ENCODE results near the gene KCTD11. TPM values are rescaled to one million over a fixed set of nuclear protein-coding genes. Genes with fewer than 3 reads are reported as not detected.

Gene KCTD11
- total RNA-seq, 1 donor: 0.73 TPM

GRCh38 chr17:7392696-7393612 lies 41.0 kb downstream of the KCTD11 start:
- peak overlapping the region; percentile 70 for H3K4me3 ChIP-seq (ENCODE audit: low read length)
- no peaks in the 10 kb centered on the region for H3K27me3 ChIP-seq (ENCODE audit: insufficient read depth, low read length)
- H3K4me1 ChIP-seq (ENCODE audit: insufficient read depth, low read length): peaks cover 24% of the 10 kb centered on the region
- no peaks in the 10 kb centered on the region for H3K9me3 ChIP-seq (ENCODE audit: low read depth, low read length)

- peaks cover 24% of the 10 kb centered on the region for H3K4me1 ChIP-seq (ENCODE audit: insufficient read depth, low read length)
- H3K4me3 ChIP-seq (ENCODE audit: low read length): peak overlapping the region; percentile 70
- no peaks in the 10 kb centered on the region for H3K27me3 ChIP-seq (ENCODE audit: insufficient read depth, low read length)
- H3K9me3 ChIP-seq (ENCODE audit: low read depth, low read length): no peaks in the 10 kb centered on the region
Measured at GRCh38 chr17:7393613-7394451, 41.9 kb downstream of the KCTD11 start.

DNA sequence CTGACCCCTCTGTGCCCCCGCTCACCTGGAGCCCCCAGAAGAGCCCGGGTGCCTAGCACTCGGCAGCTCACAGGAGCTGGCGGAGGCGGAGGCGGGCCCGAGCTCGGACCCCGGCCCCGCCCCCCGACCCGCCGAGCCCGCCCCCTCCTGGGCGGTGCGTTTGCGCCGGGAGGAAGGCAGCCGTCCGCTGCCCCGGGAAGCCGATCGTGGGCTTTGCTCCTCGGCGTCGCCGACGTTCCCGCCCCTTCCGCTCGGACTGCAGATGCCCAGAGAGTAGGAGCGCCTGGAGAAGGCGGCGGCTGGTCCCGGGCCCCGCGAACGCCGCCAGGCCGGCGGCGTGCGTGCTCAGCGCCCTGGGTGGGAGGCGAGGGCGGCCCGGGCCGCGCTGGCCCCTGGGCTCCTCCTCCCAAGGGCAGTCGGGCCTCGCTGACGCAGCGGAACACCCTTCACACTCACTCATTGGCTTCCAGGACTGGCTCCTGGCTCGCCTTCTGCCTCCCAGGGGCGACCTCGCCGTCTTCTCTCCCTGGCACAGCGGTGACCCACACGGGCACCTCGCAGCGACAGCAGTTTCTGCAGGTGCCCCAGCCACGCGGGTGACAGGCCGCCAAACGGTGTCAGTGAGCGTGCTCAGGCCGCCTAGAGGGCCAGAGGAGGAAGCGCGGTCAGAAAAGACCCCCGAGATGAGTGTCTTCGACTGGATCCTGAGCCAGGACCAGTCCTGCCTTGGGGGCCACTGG lies 42.7 kb downstream of the KCTD11 start, which contains the start of gene PLSCR3:
Gene PLSCR3 (minus strand): TSS at position 74 of the 740 bp plus-strand sequence. CDS start 415 bp downstream, outside the sequence.
- no peaks in the 10 kb centered on the region for H3K9me3 ChIP-seq (ENCODE audit: low read depth, low read length)
- H3K4me3 ChIP-seq (ENCODE audit: low read length): peak within 1 kb of the TSS; percentile 70
- H3K27me3 ChIP-seq (ENCODE audit: insufficient read depth, low read length): no peaks in the 10 kb centered on the region
- peaks cover 24% of the 10 kb centered on the region for H3K4me1 ChIP-seq (ENCODE audit: insufficient read depth, low read length)

- no peak overlapping the region for H3K4me3 ChIP-seq (ENCODE audit: low read length)
- no peaks in the 10 kb centered on the region for H3K27me3 ChIP-seq (ENCODE audit: insufficient read depth, low read length)
- H3K4me1 ChIP-seq (ENCODE audit: insufficient read depth, low read length): peaks cover 24% of the 10 kb centered on the region
- no peaks in the 10 kb centered on the region for H3K9me3 ChIP-seq (ENCODE audit: low read depth, low read length)
Measured at GRCh38 chr17:7396147-7396546, 44.2 kb downstream of the KCTD11 start.

DNA sequence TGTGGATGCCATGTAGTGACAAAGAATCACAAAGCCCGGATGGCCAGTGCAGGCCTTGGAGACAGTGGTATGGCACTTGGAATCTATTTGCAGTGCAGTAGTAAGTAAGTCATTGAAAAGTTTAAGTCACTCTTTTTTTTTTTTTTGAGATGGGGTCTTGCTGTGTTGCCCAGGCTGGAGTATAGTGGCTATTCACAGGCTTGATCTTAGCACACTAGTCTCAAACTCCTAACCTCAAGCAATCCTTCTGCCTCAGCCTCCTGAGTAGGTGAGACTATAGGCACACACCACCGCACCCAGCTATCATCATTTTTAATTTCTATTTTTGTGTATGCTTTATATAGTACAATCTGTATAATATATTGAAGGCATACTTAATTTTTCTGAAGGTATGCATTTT lies 46.6 kb downstream of the KCTD11 start:
- Histone ChIP-seq H3K27me3 (ENCODE audit: insufficient read depth, low read length) (no peaks in the 10 kb centered on the region), H3K4me1 (ENCODE audit: insufficient read depth, low read length) (peaks cover 20% of the 10 kb centered on the region), H3K9me3 (ENCODE audit: low read depth, low read length) (no peaks in the 10 kb centered on the region), H3K4me3 (ENCODE audit: low read length) (no peak overlapping the region)

GRCh38 chr17:7403043-7403726 lies 51.2 kb downstream of the KCTD11 start:
- no peaks in the 10 kb centered on the region for H3K9me3 ChIP-seq (ENCODE audit: low read depth, low read length)
- peak overlapping the region; percentile 67 for H3K4me3 ChIP-seq (ENCODE audit: low read length)
- peaks cover 18% of the 10 kb centered on the region for H3K4me1 ChIP-seq (ENCODE audit: insufficient read depth, low read length)
- H3K27me3 ChIP-seq (ENCODE audit: insufficient read depth, low read length): peaks cover 2% of the 10 kb centered on the region

- peak overlapping the region; percentile 67 for H3K4me3 ChIP-seq (ENCODE audit: low read length)
- H3K9me3 ChIP-seq (ENCODE audit: low read depth, low read length): no peaks in the 10 kb centered on the region
- peaks cover 2% of the 10 kb centered on the region for H3K27me3 ChIP-seq (ENCODE audit: insufficient read depth, low read length)
- H3K4me1 ChIP-seq (ENCODE audit: insufficient read depth, low read length): peaks cover 18% of the 10 kb centered on the region
Measured at GRCh38 chr17:7403727-7403976, 51.7 kb downstream of the KCTD11 start.

GRCh38 chr17:7403977-7404736 lies 52.2 kb downstream of the KCTD11 start, which contains the start of gene TMEM256:
TMEM256 (minus strand) TSS chr17:7404097; CDS start chr17:7404084, 13 bp downstream.
- Histone ChIP-seq H3K4me3 (ENCODE audit: low read length) (peak within 1 kb of the TSS; percentile 67), H3K4me1 (ENCODE audit: insufficient read depth, low read length) (peaks cover 18% of the 10 kb centered on the region), H3K27me3 (ENCODE audit: insufficient read depth, low read length) (peaks cover 2% of the 10 kb centered on the region), H3K9me3 (ENCODE audit: low read depth, low read length) (no peaks in the 10 kb centered on the region)

Other genes starting within 250 kb of the KCTD11 start
- 12.9 TPM for gene ASGR2, start 237.3 kb upstream of the KCTD11 start, total RNA-seq
- gene ASGR1, start 172.8 kb upstream of the KCTD11 start, total RNA-seq: 4.6 TPM
- gene DLG4, start 132.3 kb upstream of the KCTD11 start, total RNA-seq: 9.0 TPM
- gene ACADVL, start 132.2 kb upstream of the KCTD11 start, total RNA-seq: 143 TPM
- 23.1 TPM for gene DVL2, start 117.6 kb upstream of the KCTD11 start, total RNA-seq
- gene PHF23, start 112.7 kb upstream of the KCTD11 start, total RNA-seq: 6.5 TPM
- gene GABARAP, start 109.7 kb upstream of the KCTD11 start, total RNA-seq: 396 TPM
- gene CTDNEP1, start 100.4 kb upstream of the KCTD11 start, total RNA-seq: 38.8 TPM
- gene ELP5, start 99.9 kb upstream of the KCTD11 start, total RNA-seq: 14.4 TPM
- gene CLDN7, start 89.7 kb upstream of the KCTD11 start, total RNA-seq: 0.10 TPM
- gene SLC2A4, start 70.4 kb upstream of the KCTD11 start, total RNA-seq: not detected
- gene YBX2, start 57.5 kb upstream of the KCTD11 start, total RNA-seq: not detected
- gene EIF5A, start 44.5 kb upstream of the KCTD11 start, total RNA-seq: 340 TPM
- 65.9 TPM for gene GPS2, start 36.8 kb upstream of the KCTD11 start, total RNA-seq
- 4.8 TPM for gene NEURL4, start 22.8 kb upstream of the KCTD11 start, total RNA-seq
- 107 TPM for gene ACAP1, start 15.6 kb upstream of the KCTD11 start, total RNA-seq
- not detected for gene TMEM95, start 3.0 kb downstream of the KCTD11 start, total RNA-seq
- gene TNK1, start 28.9 kb downstream of the KCTD11 start, total RNA-seq: 5.5 TPM
- gene PLSCR3, start 42.4 kb downstream of the KCTD11 start, total RNA-seq: 21.6 TPM
- gene TMEM256, start 51.9 kb downstream of the KCTD11 start, total RNA-seq: 41.1 TPM
- 0.73 TPM for gene NLGN2, start 55.7 kb downstream of the KCTD11 start, total RNA-seq
- gene SPEM1, start 68.2 kb downstream of the KCTD11 start, total RNA-seq: not detected
- gene SPEM2, start 73.5 kb downstream of the KCTD11 start, total RNA-seq: not detected
- gene SPEM3, start 76.7 kb downstream of the KCTD11 start, total RNA-seq: under 0.01 TPM
- gene TMEM102, start 83.3 kb downstream of the KCTD11 start, total RNA-seq: 4.6 TPM
- 0.21 TPM for gene FGF11, start 87.3 kb downstream of the KCTD11 start, total RNA-seq
- gene CHRNB1, start 92.9 kb downstream of the KCTD11 start, total RNA-seq: 3.3 TPM
- 30.9 TPM for gene ZBTB4, start 127.5 kb downstream of the KCTD11 start, total RNA-seq
- not detected for gene SLC35G6, start 129.3 kb downstream of the KCTD11 start, total RNA-seq
- 174 TPM for gene POLR2A, start 132.2 kb downstream of the KCTD11 start, total RNA-seq
- 14.4 TPM for gene TNFSF12, start 196.9 kb downstream of the KCTD11 start, total RNA-seq
- 44.9 TPM for gene TNFSF13, start 206.6 kb downstream of the KCTD11 start, total RNA-seq
- gene SENP3, start 209.8 kb downstream of the KCTD11 start, total RNA-seq: 33.1 TPM
- gene CD68, start 227.5 kb downstream of the KCTD11 start, total RNA-seq: 147 TPM
- 48.0 TPM for gene MPDU1, start 231.7 kb downstream of the KCTD11 start, total RNA-seq
- gene SOX15, start 237.9 kb downstream of the KCTD11 start, total RNA-seq: 0.52 TPM

All from mononuclear cell (primary cell).